DND-41 (cell line): ENCODE data around the gene ZBED4.

Experiments
- EZH2 ChIP-seq: IDR thresholded peaks from 3 replicates; pipeline ENCODE4 v1.6.1; 2012; ENCODE audit warnings: borderline replicate concordance, low read depth, mild to moderate bottlenecking, moderate library complexity, low read length, inconsistent platforms; ENCODE audit not compliant: severe bottlenecking
- TF ChIP-seq, protein P1 (sequence below): IDR thresholded peaks from 2 replicates; pipeline ENCODE4 v1.5.1; 2012; ENCODE audit warnings: borderline replicate concordance, low read length, moderate library complexity, mild to moderate bottlenecking; ENCODE audit not compliant: poor library complexity, severe bottlenecking; ENCODE audit errors: extremely low read depth

DNA sequence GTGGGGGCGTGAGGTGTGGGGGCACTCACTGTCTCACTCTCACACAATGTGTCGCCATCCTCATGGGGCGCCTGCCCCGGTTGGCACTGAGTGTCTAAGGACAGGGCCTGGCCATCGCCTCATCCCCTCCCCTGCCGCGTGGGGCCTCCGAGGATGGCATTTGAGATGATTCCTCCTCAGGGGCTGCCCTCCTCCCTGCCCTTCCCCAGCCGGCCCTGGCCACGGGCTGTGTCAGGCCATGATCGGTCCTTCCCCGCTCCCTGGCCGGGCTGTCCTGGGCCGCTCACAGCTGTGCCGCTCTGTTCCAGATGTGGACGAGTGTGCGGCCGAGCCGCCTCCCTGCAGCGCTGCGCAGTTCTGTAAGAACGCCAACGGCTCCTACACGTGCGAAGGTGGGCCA, 69.3 kb downstream of the ZBED4 start:
- TF ChIP-seq, protein P1, sequence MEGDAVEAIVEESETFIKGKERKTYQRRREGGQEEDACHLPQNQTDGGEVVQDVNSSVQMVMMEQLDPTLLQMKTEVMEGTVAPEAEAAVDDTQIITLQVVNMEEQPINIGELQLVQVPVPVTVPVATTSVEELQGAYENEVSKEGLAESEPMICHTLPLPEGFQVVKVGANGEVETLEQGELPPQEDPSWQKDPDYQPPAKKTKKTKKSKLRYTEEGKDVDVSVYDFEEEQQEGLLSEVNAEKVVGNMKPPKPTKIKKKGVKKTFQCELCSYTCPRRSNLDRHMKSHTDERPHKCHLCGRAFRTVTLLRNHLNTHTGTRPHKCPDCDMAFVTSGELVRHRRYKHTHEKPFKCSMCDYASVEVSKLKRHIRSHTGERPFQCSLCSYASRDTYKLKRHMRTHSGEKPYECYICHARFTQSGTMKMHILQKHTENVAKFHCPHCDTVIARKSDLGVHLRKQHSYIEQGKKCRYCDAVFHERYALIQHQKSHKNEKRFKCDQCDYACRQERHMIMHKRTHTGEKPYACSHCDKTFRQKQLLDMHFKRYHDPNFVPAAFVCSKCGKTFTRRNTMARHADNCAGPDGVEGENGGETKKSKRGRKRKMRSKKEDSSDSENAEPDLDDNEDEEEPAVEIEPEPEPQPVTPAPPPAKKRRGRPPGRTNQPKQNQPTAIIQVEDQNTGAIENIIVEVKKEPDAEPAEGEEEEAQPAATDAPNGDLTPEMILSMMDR, result no peak
- no peak for TF ChIP-seq EZH2
